ENCODE measurements around the gene IL22RA2. TPM values are rescaled to one million over a fixed set of nuclear protein-coding genes. Genes with fewer than 3 reads are reported as not detected.

IL22RA2 gene
- total RNA-seq, 1 experiment from 2014 or later, result not detected

- POLR2A ChIA-PET, result no interaction called here
- no TSS peak for BruUV-seq (replicated peaks)
- no peaks in the 10 kb centered on the region for H3K36me3 Mint-ChIP-seq (ENCODE audit: insufficient read depth, unreplicated experiment)
- H3K4me1 Mint-ChIP-seq (ENCODE audit: low read depth, unreplicated experiment), result no peaks in the 10 kb centered on the region
- CTCF ChIA-PET, result no interaction called here
- no peak for TF ChIP-seq CTCF (IDR thresholded peaks at IDR 0.05; ENCODE audit: insufficient read depth in 1 of 2, low read depth in 1 of 2, low read length in 1 of 2, severe bottlenecking in 1 of 2, unreplicated experiment in 1 of 2)
- H3K27me3 Mint-ChIP-seq (ENCODE audit: insufficient read depth, unreplicated experiment), result no peaks in the 10 kb centered on the region
- Histone ChIP-seq H3K4me3 (ENCODE audit: low read depth, low read length) (no peak overlapping the region), H3K36me3 (ENCODE audit: control insufficient read depth, insufficient read depth, low read length) (no peaks in the 10 kb centered on the region), H3K4me1 (no peaks in the 10 kb centered on the region), H3K27me3 (replicated peaks; ENCODE audit: control insufficient read depth, insufficient read depth, low read length) (no peaks in the 10 kb centered on the region), H3K9me3 (peaks cover 12% of the 10 kb centered on the region; the same call in 1 of the 2 replicates)
- H3K9me3 Mint-ChIP-seq (ENCODE audit: unreplicated experiment), result peaks cover 24% of the 10 kb centered on the region
- H3K4me3 Mint-ChIP-seq (ENCODE audit: unreplicated experiment), result no peak overlapping the region
- no peak overlapping the region for H3K27ac Mint-ChIP-seq (ENCODE audit: unreplicated experiment)
- DNase-seq, result no peak
- intact Hi-C loops (cut with micrococcal nuclease; ENCODE audit: unreplicated experiment), result no loop called here
These were observed 68.1 kb downstream of the IL22RA2 start for GRCh38 chr6:137105375-137105774.

- H3K9me3 Mint-ChIP-seq (ENCODE audit: unreplicated experiment), result peaks cover 20% of the 10 kb centered on the region
- POLR2A ChIA-PET, result no interaction called here
These were observed 68.5 kb downstream of the IL22RA2 start for GRCh38 chr6:137104926-137105325.

GRCh38 chr6:137102851-137103492 lies 70.5 kb downstream of the IL22RA2 start:
- peaks cover 5% of the 10 kb centered on the region; the same call in 1 of the 2 replicates for H3K9me3 ChIP-seq
- H3K27me3 Mint-ChIP-seq (ENCODE audit: insufficient read depth, unreplicated experiment), result no peaks in the 10 kb centered on the region
- POLR2A ChIA-PET, result no interaction called here

More at GRCh38 chr6:137104926-137105325, 68.5 kb downstream of the IL22RA2 start:
- no peaks in the 10 kb centered on the region for H3K36me3 ChIP-seq (ENCODE audit: control insufficient read depth, insufficient read depth, low read length)
- Mint-ChIP-seq H3K4me1 (ENCODE audit: low read depth, unreplicated experiment) (no peaks in the 10 kb centered on the region), H3K27me3 (ENCODE audit: insufficient read depth, unreplicated experiment) (no peaks in the 10 kb centered on the region), H3K27ac (ENCODE audit: unreplicated experiment) (no peak overlapping the region), H3K4me3 (ENCODE audit: unreplicated experiment) (no peak overlapping the region), H3K36me3 (ENCODE audit: insufficient read depth, unreplicated experiment) (no peaks in the 10 kb centered on the region)
- no peak for TF ChIP-seq CTCF (IDR thresholded peaks at IDR 0.05; ENCODE audit: insufficient read depth in 1 of 2, low read depth in 1 of 2, low read length in 1 of 2, severe bottlenecking in 1 of 2, unreplicated experiment in 1 of 2)
- no peak for DNase-seq
- no peaks in the 10 kb centered on the region for H3K27me3 ChIP-seq (replicated peaks; ENCODE audit: control insufficient read depth, insufficient read depth, low read length)
- H3K4me1 ChIP-seq, result no peaks in the 10 kb centered on the region
- no TSS peak for BruUV-seq (replicated peaks)
- H3K4me3 ChIP-seq (ENCODE audit: low read depth, low read length), result no peak overlapping the region
- peaks cover 12% of the 10 kb centered on the region; the same call in 1 of the 2 replicates for H3K9me3 ChIP-seq
- CTCF ChIA-PET, result no interaction called here
- intact Hi-C loops (cut with micrococcal nuclease; ENCODE audit: unreplicated experiment), result no loop called here

More at GRCh38 chr6:137102851-137103492, 70.5 kb downstream of the IL22RA2 start:
- Histone ChIP-seq H3K4me3 (ENCODE audit: low read depth, low read length) (no peak overlapping the region), H3K4me1 (no peaks in the 10 kb centered on the region), H3K36me3 (ENCODE audit: control insufficient read depth, insufficient read depth, low read length) (no peaks in the 10 kb centered on the region), H3K27me3 (replicated peaks; ENCODE audit: control insufficient read depth, insufficient read depth, low read length) (no peaks in the 10 kb centered on the region)
- Mint-ChIP-seq H3K9me3 (ENCODE audit: unreplicated experiment) (peaks cover 17% of the 10 kb centered on the region), H3K4me3 (ENCODE audit: unreplicated experiment) (no peak overlapping the region), H3K27ac (ENCODE audit: unreplicated experiment) (no peak overlapping the region), H3K36me3 (ENCODE audit: insufficient read depth, unreplicated experiment) (no peaks in the 10 kb centered on the region), H3K4me1 (ENCODE audit: low read depth, unreplicated experiment) (no peaks in the 10 kb centered on the region)
- intact Hi-C loops (cut with micrococcal nuclease; ENCODE audit: unreplicated experiment), result no loop called here
- no peak for TF ChIP-seq CTCF (IDR thresholded peaks at IDR 0.05; ENCODE audit: insufficient read depth in 1 of 2, low read depth in 1 of 2, low read length in 1 of 2, severe bottlenecking in 1 of 2, unreplicated experiment in 1 of 2)
- CTCF ChIA-PET, result no interaction called here
- BruUV-seq (replicated peaks), result no TSS peak
- no peak for DNase-seq
